Lung (tissue), 12 donors: ENCODE data around the gene CDK2. TPM values are rescaled to one million over a fixed set of nuclear protein-coding genes. Genes with fewer than 3 reads are reported as not detected.

Source experiments
- ATAC-seq: fragments of 200-7000 bp; cut with Tn5 transposase; one replicate; pipeline ENCODE4 v1.9.1; 2020; ENCODE audit warnings: moderate number of reproducible peaks; ENCODE audit not compliant: insufficient read depth, low FRiP score
- DNase-seq, 3 donors: peaks; one replicate each; pipeline ENCODE4 v3.0.0-alpha.2; 2013 to 2017
- H3K27ac ChIP-seq, 2 donors: one replicate each; pipeline ENCODE4 v1.5.1; 2013; ENCODE audit warnings: mild to moderate bottlenecking in 2 of 2, moderate library complexity in 2 of 2, control low read depth in 1 of 2, inconsistent platforms in 1 of 2, low read depth in 1 of 2, low read length in 1 of 2
- H3K27me3 ChIP-seq, 3 donors: one replicate each; pipeline ENCODE4 v1.5.1; 2013; ENCODE audit warnings: low read length in 2 of 3; ENCODE audit not compliant: control insufficient read depth in 3 of 3, insufficient read depth in 3 of 3
- H3K36me3 ChIP-seq, 4 donors: one replicate each; pipeline ENCODE4 v1.5.1; 2013; ENCODE audit warnings: low read length in 4 of 4, mild to moderate bottlenecking in 1 of 4, moderate library complexity in 1 of 4; ENCODE audit not compliant: control insufficient read depth in 4 of 4, insufficient read depth in 4 of 4
- H3K4me1 ChIP-seq, 5 donors: one replicate each; pipeline ENCODE4 v1.5.1; 2013; ENCODE audit warnings: low read length in 5 of 5, mild to moderate bottlenecking in 2 of 5, moderate library complexity in 1 of 5; ENCODE audit not compliant: control insufficient read depth in 5 of 5, insufficient read depth in 5 of 5
- H3K4me3 ChIP-seq: one replicate; pipeline ENCODE4 v1.5.1; 2013; ENCODE audit warnings: mild to moderate bottlenecking, control low read depth, moderate library complexity
- H3K9ac ChIP-seq, 2 donors: one replicate each; pipeline ENCODE4 v1.5.1; 2013; ENCODE audit warnings: low read length in 2 of 2, control low read depth in 1 of 2; ENCODE audit not compliant: insufficient read depth in 1 of 2
- H3K9me3 ChIP-seq, 4 donors: one replicate each; pipeline ENCODE4 v1.5.1; 2013; ENCODE audit warnings: low read length in 3 of 4, mild to moderate bottlenecking in 1 of 4, moderate library complexity in 1 of 4; ENCODE audit not compliant: control insufficient read depth in 4 of 4, insufficient read depth in 3 of 4
- CTCF ChIP-seq: IDR thresholded peaks from 2 replicates; pipeline ENCODE4 v1.5.1; 2012; ENCODE audit warnings: mild to moderate bottlenecking; ENCODE audit errors: control extremely low read depth, extremely low read depth
- WGBS, 2 donors: extraction: QIAGEN DNeasy Blood & Tissue Kit; methylation state at CpG; one replicate each; pipeline ENCODE4 v1.1.7; 2013; 5-methylcytosine and 5-hydroxymethylcytosine counted together
- polyA plus RNA-seq, 2 donors: library from polyadenylated mRNA; stranded (reverse); fragments of 200-250 nt; gene quantifications; one replicate each; pipeline ENCODE4 v1.2.1, GENCODE V29; 2013
- total RNA-seq, 2 donors: library from RNA; depleted of rRNA in 1 of 2; stranded (reverse); fragments of >200 nt in 1 of 2; gene quantifications; one replicate each; pipeline ENCODE4 v1.2.1, GENCODE V29; 2014 to 2021
- donor health status: control.
- donor health status: control.
- donor health status: Bipolar disorder and iron deficiency.
- donor health status: healthy.
- donor health status: DM: yes; HTN: yes; CAD: no.

Gene CDK2
- total and polyA plus RNA-seq, 4 donors, result 13.0 to 28.0 (median 26.5) TPM

DNA sequence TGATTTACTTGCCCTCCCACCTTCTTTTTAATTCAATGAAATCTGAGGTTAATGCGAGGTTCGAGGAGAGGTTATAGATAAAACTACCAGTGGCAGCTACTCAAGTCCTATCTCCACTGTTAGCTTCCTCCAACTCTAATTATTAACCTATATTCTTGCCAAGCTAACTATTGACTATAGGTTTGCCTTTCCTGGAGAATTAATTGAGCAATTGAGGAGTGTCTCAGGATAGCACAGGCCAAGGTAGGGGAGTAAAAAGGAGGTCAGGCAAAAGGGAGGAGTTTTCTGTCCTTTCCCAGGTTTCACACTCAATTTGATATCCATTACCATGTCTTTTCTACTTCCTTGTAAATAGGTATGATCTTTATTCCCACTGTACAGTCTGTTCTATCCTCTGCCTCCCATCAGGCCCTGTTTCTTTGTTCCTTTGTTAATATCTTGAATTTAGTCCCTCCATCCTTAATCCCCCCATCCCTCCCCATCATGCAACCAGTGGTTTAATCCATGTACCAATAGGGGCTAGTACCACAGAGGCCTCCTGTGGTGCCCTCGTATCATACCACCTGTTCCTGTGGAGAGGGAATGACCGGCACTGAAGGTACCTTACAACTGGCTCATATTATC lies 26.7 kb downstream of the CDK2 start:
- no peak overlapping the region for H3K27ac ChIP-seq
- no peak for TF ChIP-seq CTCF
- ATAC-seq (no peak), DNase-seq (no peak)
- H3K36me3 ChIP-seq, result peaks cover 35 to 45% (median 39%) of the 10 kb centered on the region in 4 donors
- WGBS, 2 donors, result 87 to 93% methylated on average over 4 of the region's 4 CpGs
- peaks cover 0 to 2% (median 0%) of the 10 kb centered on the region in 4 donors for H3K9me3 ChIP-seq
- H3K4me1 ChIP-seq, result peaks cover 0 to 16% (median 2%) of the 10 kb centered on the region in 5 donors
- H3K4me3 ChIP-seq, result no peak overlapping the region
- no peak overlapping the region for H3K9ac ChIP-seq
- no peaks in the 10 kb centered on the region for H3K27me3 ChIP-seq

DNA sequence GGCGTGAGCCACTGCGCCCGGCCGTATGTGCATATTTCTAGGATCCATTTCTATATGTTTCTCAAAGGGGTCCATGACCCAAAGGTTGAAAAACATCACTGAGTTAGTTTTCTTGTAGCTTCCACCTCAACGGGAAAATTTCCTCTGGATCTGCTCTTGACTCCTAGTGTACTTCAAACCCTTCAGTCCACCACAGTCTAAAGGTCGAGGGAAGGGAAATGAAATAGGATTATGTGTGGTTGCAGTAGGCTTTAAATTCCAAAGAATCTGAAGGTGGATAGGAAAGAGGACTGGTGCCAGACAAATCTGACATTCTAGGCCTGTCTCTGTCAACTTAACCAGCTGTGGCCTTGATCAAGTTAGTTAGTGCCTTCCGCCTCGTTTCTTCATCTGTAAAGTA lies 28.7 kb downstream of the CDK2 start:
- Histone ChIP-seq H3K9me3 (no peaks in the 10 kb centered on the region), H3K36me3 (peaks cover 24 to 34% (median 28%) of the 10 kb centered on the region in 4 donors), H3K27ac (no peak overlapping the region), H3K4me1 (peaks cover 0 to 16% (median 2%) of the 10 kb centered on the region in 5 donors), H3K4me3 (no peak overlapping the region), H3K27me3 (no peaks in the 10 kb centered on the region), H3K9ac (no peak overlapping the region)
- ATAC-seq, result no peak
- 85 to 88% methylated on average over 8 of the region's 8 CpGs for WGBS, 2 donors
- TF ChIP-seq CTCF, result no peak
- no peak for DNase-seq

GRCh38 chr12:55996201-55996714 lies 29.6 kb downstream of the CDK2 start:
- peaks cover 16 to 25% (median 19%) of the 10 kb centered on the region in 4 donors for H3K36me3 ChIP-seq
- DNase-seq, result peak; percentile 63 to 85 (median 84)
- H3K27me3 ChIP-seq, result no peaks in the 10 kb centered on the region
- peak overlapping the region in 1 of 2 donors; percentile 77 for H3K27ac ChIP-seq
- peak; percentile 72 for TF ChIP-seq CTCF
- WGBS, 2 donors, result 25 to 30% methylated on average over 14 of the region's 14 CpGs
- no peaks in the 10 kb centered on the region for H3K9me3 ChIP-seq
- H3K4me3 ChIP-seq, result no peak overlapping the region
- ATAC-seq, result peak; percentile 56
- peaks cover 0 to 16% (median 2%) of the 10 kb centered on the region in 5 donors for H3K4me1 ChIP-seq
- peak overlapping the region in 1 of 2 donors; percentile 30 for H3K9ac ChIP-seq
